Suprapubic skin (tissue), 4 donors: ENCODE data around the gene ZSCAN1.

Experiments
- EP300 ChIP-seq: sonication (generic); formaldehyde crosslinking; IDR thresholded peaks from one replicate; pipeline ENCODE4 v1.6.1; 2017; ENCODE audit warnings: antibody characterized with exemption
- POLR2A ChIP-seq, 2 donors: fragments of 450-650 bp; IDR thresholded peaks; one replicate each; pipeline ENCODE4 v1.6.1; 2017; ENCODE audit warnings: antibody characterized with exemption in 2 of 2, mild to moderate bottlenecking in 2 of 2, moderate library complexity in 2 of 2
- POLR2AphosphoS5 ChIP-seq, 3 donors: sonication (generic); formaldehyde crosslinking; IDR thresholded peaks; one replicate each; pipeline ENCODE4 v1.6.1; 2017; ENCODE audit warnings: antibody characterized with exemption in 3 of 3
- TF ChIP-seq, protein P1 (sequence below), 2 donors: fragments of 200-600 bp in 1 of 2; fragments of 450-650 bp in 1 of 2; sonication (generic) in 1 of 2; IDR thresholded peaks; one replicate each; pipeline ENCODE4 v1.5.1; 2016 to 2019; ENCODE audit warnings: antibody characterized with exemption in 2 of 2, mild to moderate bottlenecking in 1 of 2, moderate library complexity in 1 of 2

DNA sequence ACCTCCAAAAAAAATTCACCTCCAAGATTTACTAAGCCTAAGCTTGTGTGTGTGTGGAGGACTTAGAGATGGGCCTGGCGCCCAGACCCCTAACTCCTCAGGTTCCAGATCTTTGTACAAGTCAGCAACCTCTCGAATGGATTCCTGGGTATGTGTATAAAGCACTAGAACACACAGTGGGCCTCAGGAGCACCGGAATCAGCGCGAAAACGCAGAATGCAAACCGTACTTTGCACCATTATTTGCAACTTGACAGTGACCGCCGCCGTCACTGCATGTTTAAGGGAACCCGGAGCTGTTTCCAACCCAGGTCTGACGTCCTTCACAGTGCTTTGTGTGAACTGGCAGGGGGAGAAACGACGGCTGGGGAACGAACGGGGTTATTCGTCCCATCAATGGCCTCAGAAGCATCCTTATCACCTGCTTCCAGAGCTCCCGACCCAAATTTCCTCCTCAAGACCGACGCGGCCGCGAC is 31.9 kb upstream of the ZSCAN1 start:
- TF ChIP-seq, protein P1, sequence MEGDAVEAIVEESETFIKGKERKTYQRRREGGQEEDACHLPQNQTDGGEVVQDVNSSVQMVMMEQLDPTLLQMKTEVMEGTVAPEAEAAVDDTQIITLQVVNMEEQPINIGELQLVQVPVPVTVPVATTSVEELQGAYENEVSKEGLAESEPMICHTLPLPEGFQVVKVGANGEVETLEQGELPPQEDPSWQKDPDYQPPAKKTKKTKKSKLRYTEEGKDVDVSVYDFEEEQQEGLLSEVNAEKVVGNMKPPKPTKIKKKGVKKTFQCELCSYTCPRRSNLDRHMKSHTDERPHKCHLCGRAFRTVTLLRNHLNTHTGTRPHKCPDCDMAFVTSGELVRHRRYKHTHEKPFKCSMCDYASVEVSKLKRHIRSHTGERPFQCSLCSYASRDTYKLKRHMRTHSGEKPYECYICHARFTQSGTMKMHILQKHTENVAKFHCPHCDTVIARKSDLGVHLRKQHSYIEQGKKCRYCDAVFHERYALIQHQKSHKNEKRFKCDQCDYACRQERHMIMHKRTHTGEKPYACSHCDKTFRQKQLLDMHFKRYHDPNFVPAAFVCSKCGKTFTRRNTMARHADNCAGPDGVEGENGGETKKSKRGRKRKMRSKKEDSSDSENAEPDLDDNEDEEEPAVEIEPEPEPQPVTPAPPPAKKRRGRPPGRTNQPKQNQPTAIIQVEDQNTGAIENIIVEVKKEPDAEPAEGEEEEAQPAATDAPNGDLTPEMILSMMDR (IDR thresholded peaks at IDR 0.05): no peak
- TF ChIP-seq POLR2A (IDR thresholded peaks at IDR 0.05) (no peak), POLR2AphosphoS5 (IDR thresholded peaks at IDR 0.05) (no peak), EP300 (no peak)
